ENCODE data around the gene DDIT4.

DNA sequence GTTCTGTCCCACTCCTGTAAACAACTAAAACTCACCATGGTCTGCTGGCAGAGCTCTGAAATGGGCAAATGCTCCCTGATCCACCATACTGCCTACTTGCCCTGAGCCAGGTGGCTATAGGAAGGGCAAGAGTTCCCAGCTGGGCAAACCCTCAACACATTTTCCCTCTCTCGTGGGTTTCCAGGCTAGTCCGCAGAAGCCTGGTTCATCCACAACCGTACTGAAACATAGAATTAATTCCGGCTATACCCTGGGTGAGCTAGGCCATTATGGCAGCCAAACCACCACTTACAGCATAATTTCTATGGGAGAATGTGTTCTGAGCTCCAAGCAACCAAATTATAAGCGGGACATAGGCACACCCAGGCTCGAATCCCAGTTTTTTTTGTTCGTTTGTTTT lies 20.1 kb upstream of the DDIT4 start:
- TF ChIP-seq, protein P1, sequence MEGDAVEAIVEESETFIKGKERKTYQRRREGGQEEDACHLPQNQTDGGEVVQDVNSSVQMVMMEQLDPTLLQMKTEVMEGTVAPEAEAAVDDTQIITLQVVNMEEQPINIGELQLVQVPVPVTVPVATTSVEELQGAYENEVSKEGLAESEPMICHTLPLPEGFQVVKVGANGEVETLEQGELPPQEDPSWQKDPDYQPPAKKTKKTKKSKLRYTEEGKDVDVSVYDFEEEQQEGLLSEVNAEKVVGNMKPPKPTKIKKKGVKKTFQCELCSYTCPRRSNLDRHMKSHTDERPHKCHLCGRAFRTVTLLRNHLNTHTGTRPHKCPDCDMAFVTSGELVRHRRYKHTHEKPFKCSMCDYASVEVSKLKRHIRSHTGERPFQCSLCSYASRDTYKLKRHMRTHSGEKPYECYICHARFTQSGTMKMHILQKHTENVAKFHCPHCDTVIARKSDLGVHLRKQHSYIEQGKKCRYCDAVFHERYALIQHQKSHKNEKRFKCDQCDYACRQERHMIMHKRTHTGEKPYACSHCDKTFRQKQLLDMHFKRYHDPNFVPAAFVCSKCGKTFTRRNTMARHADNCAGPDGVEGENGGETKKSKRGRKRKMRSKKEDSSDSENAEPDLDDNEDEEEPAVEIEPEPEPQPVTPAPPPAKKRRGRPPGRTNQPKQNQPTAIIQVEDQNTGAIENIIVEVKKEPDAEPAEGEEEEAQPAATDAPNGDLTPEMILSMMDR (conservative IDR thresholded peaks at IDR 0.05; ENCODE audit: low read depth, low read length), result no peak
- TF ChIP-seq EZH2 (IDR thresholded peaks at IDR 0.05; ENCODE audit: borderline replicate concordance, low read depth, low read length, poor library complexity, severe bottlenecking), result no peak

All from A673 (cell line).